ENCODE measurements around the gene DAAM1.
A peak's percentile ranks its signal among the peaks of the same experiment; 100 is the strongest.

Gene DAAM1

GRCh38 chr14:59202031-59202430, 13.6 kb downstream of the DAAM1 start:
- POLR2A ChIA-PET (ENCODE audit: low non-redundant PET), result no interaction called here
- DNase-seq (ENCODE audit: low spot score), result no peak
- CTCF ChIA-PET, result interaction anchor here (0.7 kb wide), 1 partner anchor 560 kb away, joined by 8 read pairs; no protein-coding TSS in a partner anchor
- H3K27ac ChIP-seq, result no peak overlapping the region
- TF ChIP-seq, protein P1, sequence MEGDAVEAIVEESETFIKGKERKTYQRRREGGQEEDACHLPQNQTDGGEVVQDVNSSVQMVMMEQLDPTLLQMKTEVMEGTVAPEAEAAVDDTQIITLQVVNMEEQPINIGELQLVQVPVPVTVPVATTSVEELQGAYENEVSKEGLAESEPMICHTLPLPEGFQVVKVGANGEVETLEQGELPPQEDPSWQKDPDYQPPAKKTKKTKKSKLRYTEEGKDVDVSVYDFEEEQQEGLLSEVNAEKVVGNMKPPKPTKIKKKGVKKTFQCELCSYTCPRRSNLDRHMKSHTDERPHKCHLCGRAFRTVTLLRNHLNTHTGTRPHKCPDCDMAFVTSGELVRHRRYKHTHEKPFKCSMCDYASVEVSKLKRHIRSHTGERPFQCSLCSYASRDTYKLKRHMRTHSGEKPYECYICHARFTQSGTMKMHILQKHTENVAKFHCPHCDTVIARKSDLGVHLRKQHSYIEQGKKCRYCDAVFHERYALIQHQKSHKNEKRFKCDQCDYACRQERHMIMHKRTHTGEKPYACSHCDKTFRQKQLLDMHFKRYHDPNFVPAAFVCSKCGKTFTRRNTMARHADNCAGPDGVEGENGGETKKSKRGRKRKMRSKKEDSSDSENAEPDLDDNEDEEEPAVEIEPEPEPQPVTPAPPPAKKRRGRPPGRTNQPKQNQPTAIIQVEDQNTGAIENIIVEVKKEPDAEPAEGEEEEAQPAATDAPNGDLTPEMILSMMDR (conservative IDR thresholded peaks at IDR 0.05; ENCODE audit: low read depth), result no peak

DNA sequence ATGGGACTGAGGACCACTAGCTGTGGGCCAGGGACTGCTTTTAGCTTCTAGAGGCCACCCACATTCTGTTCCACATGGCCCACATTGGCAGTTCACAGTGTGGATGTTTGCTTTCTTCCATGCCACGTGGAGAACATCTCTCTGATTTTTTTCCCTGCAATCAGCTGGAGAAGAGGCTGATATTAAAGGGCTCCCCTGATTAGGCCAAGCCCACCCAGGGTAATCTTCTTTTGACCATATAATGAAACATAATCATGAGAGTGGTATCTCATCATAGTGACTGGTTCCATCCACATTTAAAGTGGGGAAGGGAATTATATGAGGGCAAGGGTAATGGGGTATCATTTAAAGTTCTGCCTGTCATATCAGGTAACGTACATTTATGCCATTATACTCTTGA, 15.8 kb downstream of the DAAM1 start:
- ChIA-PET CTCF (no interaction called here), POLR2A (ENCODE audit: low non-redundant PET) (no interaction called here)
- TF ChIP-seq, protein P1 (conservative IDR thresholded peaks at IDR 0.05; ENCODE audit: low read depth), result no peak
- H3K27ac ChIP-seq, result no peak overlapping the region
- no peak for DNase-seq (ENCODE audit: low spot score)

DNA sequence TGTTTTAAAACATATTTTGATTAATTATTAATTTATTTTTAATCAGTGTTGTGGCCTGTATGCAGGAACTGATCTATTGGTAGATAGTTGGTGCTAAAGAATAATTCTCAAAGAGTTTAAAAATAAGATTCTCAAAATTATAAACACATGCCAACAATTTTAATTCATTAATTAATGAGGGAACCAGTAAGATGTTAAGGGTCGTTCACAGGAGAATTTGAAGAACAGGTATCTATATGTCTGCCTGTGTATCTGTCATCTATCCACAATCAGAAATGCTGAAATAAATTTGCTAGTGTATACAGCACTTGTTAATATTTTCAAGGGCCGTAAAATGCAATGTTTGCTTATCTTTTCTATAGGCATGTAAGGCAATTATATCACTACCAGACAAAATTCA, 18.4 kb downstream of the DAAM1 start:
- TF ChIP-seq, protein P1 (conservative IDR thresholded peaks at IDR 0.05; ENCODE audit: low read depth), result no peak
- CTCF ChIA-PET, result no interaction called here
- no peak overlapping the region for H3K27ac ChIP-seq
- POLR2A ChIA-PET (ENCODE audit: low non-redundant PET), result no interaction called here
- DNase-seq (ENCODE audit: low spot score), result no peak

GRCh38 chr14:59207506-59207933, 19.1 kb downstream of the DAAM1 start:
- TF ChIP-seq, protein P1 (conservative IDR thresholded peaks at IDR 0.05; ENCODE audit: low read depth), result no peak
- POLR2A ChIA-PET (ENCODE audit: low non-redundant PET), result no interaction called here
- CTCF ChIA-PET, result no interaction called here
- H3K27ac ChIP-seq, result no peak overlapping the region
- no peak for DNase-seq (ENCODE audit: low spot score)

DNA sequence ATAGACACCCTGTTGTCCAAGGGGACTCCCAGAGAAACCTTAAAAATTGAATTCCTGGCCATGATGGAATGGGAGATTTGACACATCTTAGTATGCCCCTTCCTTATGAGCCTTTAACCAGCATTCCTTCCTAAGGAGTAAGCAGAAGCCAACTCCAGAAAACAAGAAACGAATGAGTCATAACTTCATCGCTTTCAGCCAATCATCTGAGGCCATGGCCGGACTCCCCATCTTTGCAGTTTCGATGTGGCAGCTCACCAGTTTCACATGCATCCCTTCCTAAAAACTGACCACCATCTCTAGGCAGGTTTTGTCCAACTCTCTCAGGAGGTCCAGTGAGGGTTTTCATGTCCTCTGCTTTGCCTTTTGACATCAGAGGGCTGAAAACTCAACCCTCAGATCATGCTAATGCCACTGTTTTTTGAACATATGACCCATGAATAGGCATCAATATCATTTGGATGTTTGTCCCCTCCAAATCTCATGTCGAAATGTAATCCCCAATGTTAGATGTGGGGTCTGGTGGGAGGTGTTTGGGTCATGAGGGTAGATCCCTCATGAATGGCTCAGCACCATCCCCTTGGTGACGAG, 19.9 kb downstream of the DAAM1 start:
- ChIA-PET POLR2A (ENCODE audit: low non-redundant PET) (no interaction called here), CTCF (no interaction called here)
- H3K27ac ChIP-seq, result no peak overlapping the region
- TF ChIP-seq, protein P1 (conservative IDR thresholded peaks at IDR 0.05; ENCODE audit: low read depth), result no peak
- peak; percentile 21 for DNase-seq (ENCODE audit: low spot score)

DNA sequence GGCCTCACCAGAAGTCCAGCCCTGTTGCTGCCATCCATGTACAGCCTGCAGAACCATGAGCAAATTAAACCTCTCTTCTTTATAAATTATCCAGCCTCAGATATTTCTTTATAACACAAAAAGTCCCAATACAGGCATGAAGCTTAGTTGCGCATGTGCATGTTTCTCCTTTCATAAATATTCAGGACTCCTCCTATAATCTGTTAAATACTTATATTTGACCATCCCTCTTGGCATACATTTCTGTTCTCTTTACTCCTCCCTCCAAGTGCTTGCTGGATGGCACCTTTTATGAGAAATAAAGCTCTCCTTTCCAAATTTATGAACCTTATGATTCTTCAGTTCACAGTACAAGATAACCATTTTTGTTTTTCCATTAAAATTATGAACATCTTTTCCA, 20.5 kb downstream of the DAAM1 start:
- H3K27ac ChIP-seq, result no peak overlapping the region
- ChIA-PET CTCF (no interaction called here), POLR2A (ENCODE audit: low non-redundant PET) (no interaction called here)
- TF ChIP-seq, protein P1 (conservative IDR thresholded peaks at IDR 0.05; ENCODE audit: low read depth), result no peak
- DNase-seq (ENCODE audit: low spot score), result no peak
